Fibroblast of gingiva (primary cell): ENCODE results near the gene GLIS2.
A peak's percentile ranks its signal among the peaks of the same experiment; 100 is the strongest.

ENCODE experiments used
- DNase-seq: peaks from one replicate; pipeline ENCODE4 v3.0.0-alpha.2; 2011; ENCODE audit warnings: low read depth

Gene GLIS2

DNA sequence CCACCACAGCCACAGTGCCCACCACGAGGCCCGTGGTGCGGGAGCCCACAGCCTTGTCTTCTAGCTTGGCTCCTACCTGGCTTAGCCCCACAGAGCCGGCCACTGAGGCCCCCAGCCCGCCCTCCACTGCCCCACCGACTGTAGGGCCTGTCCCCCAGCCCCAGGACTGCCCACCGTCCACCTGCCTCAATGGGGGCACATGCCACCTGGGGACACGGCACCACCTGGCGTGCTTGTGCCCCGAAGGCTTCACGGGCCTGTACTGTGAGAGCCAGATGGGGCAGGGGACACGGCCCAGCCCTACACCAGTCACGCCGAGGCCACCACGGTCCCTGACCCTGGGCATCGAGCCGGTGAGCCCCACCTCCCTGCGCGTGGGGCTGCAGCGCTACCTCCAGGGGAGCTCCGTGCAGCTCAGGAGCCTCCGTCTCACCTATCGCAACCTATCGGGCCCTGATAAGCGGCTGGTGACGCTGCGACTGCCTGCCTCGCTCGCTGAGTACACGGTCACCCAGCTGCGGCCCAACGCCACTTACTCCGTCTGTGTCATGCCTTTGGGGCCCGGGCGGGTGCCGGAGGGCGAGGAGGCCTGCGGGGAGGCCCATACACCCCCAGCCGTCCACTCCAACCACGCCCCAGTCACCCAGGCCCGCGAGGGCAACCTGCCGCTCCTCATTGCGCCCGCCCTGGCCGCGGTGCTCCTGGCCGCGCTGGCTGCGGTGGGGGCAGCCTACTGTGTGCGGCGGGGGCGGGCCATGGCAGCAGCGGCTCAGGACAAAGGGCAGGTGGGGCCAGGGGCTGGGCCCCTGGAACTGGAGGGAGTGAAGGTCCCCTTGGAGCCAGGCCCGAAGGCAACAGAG, 66.3 kb downstream of the GLIS2 start:
- no peak for DNase-seq

DNA sequence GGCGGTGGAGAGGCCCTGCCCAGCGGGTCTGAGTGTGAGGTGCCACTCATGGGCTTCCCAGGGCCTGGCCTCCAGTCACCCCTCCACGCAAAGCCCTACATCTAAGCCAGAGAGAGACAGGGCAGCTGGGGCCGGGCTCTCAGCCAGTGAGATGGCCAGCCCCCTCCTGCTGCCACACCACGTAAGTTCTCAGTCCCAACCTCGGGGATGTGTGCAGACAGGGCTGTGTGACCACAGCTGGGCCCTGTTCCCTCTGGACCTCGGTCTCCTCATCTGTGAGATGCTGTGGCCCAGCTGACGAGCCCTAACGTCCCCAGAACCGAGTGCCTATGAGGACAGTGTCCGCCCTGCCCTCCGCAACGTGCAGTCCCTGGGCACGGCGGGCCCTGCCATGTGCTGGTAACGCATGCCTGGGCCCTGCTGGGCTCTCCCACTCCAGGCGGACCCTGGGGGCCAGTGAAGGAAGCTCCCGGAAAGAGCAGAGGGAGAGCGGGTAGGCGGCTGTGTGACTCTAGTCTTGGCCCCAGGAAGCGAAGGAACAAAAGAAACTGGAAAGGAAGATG, 67.0 kb downstream of the GLIS2 start:
- DNase-seq = no peak

DNA sequence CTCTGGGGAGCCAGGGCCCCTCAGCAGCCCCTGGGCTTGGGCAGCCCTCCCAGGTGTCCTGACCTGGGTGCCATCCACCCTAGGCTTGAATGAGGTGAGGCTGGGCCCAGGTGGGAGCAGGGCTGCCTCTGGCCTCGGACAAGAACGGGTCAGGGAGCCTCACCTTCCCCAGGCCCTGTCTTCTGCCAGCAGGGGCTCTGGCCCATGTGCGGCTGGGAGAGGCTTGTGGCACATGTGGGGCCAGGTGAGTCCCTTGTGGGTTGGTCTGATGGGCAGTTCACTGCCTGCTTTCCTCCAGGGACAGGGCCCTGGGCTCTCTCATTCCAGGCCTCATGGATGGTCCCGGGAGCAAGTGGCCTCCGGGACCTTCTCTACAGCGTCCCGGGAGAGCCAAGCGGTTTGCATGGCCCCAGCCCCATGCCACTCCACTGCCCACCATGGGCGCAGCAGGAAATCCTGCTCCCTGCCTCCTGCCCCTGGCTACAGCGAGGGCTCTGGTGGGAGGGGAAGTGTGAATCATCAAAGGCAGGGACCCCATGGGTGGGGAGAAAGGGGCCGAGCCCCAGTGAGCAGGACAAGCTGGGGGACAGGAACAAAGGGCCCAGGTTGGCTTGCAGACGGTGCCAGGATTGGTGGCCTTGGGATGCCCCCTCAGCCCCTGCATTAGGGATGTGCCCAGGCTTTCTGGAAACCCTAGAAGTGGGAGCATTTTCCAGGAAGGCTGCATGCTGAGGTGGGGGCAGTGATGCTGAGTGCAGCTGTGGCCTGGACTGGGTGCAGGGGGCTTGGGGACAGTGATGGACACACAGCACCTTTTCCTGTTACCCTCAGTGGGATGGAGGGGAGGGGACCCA, 68.0 kb downstream of the GLIS2 start:
- no peak for DNase-seq

DNA sequence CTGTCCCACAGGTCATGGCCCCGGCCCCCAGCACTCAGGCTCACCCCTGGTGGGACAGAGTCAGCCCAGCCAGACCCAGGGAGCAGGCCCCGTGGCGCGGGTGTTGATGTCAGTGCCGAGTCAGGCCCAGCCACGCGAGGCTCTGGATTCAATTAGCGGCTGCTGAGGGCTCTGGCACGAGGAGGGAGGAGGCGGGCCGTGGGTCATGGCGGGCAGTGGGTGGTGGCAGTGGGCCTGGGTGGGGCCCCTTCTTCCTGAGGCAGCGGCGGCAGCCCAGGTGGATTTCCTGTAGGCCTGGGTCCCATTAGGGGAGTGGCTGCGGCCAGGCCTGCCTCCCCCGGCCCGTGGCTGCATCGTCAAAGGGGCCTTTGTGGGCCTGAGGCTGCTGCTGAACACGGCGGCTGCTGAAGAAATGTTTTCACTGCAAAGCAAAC, 68.7 kb downstream of the GLIS2 start:
- DNase-seq = peak; percentile 81

DNA sequence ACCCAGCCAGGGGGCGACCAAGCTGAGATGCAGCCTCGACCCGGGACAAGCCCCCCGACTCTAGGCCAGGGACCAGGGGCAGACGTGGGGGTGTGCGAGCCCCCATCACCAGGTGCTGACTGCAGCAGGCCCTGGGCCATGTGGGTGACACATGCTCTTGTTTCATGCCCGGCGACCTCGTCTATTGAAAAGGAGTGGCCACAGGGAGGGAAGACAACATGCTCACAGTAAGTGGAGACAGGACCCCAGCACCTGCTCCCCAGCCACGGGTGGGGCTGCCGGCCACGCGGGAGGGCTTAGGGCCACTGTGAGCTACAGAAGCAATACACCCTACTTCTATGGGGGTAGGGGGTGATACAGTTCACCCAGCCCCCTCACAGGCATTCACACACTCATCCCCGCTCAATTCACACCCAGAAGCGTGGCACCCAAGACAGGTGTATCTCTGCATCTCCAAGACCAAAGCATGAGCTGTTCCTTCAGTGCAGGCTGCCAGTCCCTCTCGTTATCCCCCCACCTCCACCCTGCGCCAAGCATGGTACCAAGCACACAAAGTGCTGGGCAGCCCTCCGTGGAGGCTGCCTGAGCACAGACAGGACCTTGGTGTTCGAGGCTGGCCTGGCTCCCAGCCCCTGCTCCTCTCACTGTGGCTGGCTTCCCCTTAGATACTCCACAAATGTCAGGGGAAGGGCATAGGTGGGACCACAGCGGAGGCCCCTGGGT, 69.4 kb downstream of the GLIS2 start:
- peak; percentile 41 for DNase-seq

DNA sequence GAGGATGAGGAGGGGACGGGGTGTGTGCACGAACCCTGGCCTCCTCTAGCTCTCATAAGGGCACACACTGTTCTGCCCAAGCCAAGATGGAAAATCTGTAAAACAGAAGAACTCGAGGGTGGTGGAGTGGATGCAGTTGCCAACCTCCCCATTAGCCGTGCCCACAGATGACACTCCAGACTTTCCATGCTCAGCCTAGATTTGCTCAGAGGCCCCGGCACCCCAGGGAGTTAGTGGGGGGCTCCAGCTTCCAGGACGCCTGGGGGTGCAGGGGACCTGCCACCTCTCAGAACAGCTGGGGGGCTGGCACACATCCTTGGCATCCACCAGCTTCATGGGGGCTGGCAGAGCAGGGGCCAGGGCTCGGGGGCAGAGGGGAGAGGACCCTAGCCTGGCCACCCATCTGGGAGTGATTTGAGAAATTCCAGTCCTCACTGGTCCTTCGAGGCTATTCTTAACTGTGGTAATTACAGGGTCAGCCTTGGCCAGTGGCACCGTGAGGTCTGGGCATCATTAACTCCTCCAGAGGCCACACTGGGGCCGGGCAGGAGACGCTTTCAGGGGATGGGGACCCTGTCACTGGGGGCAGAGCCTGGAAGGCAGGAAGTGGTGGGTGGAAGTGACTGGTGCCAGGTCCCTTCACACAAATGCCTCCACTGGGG, 70.1 kb downstream of the GLIS2 start:
- peak; percentile 66 for DNase-seq

DNA sequence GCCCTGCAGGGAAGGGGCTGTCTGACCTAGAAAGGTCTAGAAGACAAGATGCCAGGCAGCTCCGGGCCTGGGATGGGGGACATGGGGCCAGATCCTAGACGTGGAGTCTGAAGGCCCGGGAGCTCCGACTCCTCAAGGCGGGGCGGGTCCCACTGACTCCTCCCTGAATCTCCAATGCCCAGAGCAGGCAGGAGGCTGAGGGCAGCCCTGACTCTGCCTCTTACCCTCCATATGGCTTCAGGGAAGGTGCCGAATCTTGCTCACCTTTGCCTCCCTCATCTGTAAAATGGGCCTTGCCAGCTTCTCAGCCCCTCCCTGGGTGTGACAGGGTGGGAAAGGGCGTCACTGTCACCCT, 70.6 kb downstream of the GLIS2 start:
- DNase-seq = peak; percentile 59

DNA sequence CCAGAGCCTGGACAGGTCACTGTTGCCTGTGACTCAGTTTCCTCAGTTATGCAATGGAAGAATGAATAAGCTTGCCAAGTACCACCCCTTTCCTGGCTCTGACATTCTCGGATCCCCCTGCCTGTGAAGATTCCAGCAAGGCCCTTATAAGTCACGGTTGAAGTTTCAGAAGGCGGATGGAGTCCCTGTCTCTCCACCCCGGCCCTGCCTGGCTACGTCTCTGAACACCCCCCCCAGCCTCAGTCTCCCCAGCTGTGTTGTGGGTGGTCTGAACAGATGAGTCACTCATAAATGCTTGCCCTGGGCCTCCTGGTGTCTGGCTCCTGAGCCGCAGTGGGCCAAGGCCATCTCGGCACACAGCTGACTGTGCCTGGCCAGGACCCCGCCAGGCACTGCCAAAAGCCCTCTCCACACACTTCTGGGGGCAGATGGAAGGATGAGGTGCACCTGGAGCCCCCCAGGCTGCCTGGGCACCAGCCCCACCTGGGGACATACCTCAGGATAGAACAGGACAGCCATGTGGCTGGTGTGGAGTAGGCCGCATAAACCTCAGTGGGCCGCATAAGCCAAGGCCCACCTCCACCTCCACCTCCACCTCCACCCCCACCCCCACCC, 71.2 kb downstream of the GLIS2 start:
- no peak for DNase-seq

DNA sequence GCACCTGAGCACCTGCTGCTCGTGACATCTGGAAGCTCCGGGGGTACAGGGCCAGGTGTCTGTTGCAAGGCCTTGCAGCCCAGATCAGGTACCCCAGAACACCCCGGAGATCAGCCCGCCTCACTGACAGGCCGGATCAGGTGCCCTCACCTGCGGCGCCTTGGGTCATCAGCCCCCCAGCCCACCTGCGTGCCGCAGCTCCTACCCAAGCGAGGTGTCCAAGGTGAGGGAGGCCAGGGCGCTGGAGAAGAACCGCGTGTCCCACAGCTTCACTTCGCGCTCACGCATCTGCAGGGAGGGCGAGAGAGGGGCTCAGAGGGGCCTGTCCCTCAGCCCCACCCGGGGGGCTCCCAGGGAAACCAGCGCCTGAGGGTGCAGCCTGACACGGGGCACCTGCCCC, 71.9 kb downstream of the GLIS2 start:
- DNase-seq = no peak

DNA sequence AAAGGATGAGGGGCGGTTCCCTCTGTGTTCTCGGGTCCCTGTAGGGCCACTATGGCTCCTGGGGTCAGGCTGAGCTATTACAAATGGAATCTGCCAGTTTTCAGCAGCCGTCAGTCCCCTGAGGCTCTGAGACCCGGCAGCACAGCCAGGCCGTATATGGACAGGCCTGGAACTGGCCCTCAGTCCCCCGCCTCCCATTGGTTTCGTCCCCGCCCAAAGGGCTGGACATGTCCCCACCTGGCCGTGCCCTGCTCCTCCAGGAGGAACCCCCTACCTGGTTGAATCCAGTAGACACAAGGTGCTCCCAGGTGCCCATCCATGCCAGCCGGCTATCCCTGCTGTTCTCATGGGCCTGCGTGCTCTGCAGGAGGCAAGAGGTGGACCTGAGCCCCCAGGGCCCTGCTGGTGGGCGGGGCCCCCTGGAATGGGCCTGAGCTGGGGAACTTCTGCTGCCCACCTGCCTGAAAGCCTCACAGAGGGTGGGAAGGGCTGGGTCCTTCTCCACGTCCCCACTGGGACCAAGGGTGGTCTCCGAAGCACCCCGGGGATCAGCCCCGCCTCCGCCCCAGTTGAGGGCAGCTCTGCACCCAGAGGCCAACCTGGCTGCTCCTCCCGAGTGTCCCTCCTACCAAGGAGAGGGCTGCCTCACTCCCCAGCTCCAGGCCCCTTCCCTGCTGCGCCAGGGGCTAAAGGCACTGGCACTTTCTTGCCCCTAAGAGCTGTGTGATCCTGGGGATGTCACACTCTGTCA, 72.6 kb downstream of the GLIS2 start:
- peak; percentile 38 for DNase-seq
